Left lobe of liver (tissue), 2 donors: Measurements from ENCODE around the gene GABBR2. TPM values are rescaled to one million over a fixed set of nuclear protein-coding genes. Genes with fewer than 3 reads are reported as not detected.

ENCODE experiments used
- ATAC-seq: fragments of 200-7000 bp; cut with Tn5 transposase; one replicate; pipeline ENCODE4 v1.9.1; 2020; ENCODE audit warnings: mild to moderate bottlenecking, moderate library complexity
- DNase-seq: peaks from one replicate; pipeline ENCODE4 v3.0.0-alpha.2; 2020; ENCODE audit warnings: low spot score
- total RNA-seq: library from RNA; stranded (reverse); gene quantifications from one replicate; pipeline ENCODE4 v1.2.1, GENCODE V29; 2021
- donor health status: DM: no; HTN: no; CAD: no; lungs with moderate emphysema.
- donor health status: DM: no; HTN: yes; CAD: no.

GABBR2 gene
- total RNA-seq, 1 donor from 2014 or later = not detected

DNA sequence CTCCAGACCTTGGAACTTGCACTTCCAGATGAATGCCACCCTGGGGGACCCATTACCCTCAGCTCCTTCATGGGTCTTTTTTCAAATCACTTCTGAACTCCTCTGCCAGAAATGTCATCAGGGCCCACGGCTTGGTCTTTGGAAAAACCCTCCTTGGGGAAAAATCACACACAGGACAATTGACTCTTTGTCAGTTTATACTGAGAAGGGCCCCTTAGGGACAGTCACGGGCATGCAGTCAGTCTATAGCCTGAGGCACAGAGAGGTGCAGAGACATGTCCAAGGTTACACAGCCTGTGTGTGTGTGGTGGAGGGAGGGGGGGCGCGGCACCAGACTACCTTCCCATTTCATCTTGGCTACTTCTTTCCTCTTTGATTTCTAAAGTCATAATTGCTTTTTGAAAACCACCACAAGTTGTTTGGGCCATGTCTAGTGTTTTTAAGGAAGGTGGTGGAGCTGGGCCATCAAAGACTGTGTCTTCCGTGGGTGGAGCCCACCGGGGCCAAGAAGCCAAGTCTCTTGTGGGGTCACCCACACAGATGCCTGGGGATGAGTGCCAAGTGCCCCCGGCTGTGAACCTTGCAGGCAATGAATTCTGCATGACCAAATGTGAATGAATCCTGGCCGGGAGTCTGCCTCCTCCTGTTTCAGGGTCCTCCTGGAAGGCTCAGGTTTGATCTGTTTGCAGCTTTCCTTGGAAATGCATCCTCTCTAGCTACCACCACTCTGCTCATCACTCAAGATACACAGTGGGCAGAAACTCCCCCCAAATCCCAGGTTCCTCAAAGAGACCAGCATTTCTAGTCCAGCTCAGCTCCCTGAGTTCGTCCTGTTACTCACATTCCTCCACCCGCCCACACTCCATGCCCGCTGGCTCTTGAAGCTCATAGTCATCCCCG lies 253.2 kb downstream of the GABBR2 start:
- ATAC-seq (no peak), DNase-seq (no peak)

DNA sequence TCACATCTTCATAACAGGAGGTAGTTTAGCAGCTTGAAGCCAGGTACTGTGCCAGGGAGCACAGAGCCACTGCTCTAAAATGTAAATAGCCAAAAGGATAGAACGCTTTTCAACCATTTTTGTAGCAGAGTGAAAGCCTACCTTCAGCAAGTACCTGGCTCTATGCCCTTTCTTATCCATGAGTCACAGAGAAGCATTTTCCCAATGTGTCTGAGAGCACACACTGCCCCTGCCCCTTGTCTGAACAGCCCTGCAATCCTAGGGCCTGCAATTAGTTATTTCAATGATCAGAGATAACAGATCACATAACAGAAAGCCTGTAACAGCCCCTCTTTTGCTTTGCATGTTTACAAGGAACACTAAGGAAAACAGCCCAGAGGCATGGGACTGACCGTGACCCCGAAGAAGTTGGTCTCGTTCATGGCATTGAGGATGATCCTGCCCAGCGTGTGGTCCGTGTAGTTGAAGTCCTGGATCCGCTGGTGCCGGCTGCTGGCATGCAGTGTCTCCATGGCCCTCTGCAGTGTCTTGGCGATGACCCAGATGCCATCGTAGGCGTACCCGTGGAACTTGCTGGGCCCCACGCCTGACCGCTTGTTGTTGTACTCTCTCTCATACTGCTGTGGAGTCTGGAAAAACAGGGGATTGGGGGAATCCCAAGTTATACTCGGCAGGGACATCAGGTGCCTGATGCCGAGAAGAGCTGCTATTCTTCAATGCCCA lies 255.0 kb downstream of the GABBR2 start:
- no peak for DNase-seq
- no peak for ATAC-seq

DNA sequence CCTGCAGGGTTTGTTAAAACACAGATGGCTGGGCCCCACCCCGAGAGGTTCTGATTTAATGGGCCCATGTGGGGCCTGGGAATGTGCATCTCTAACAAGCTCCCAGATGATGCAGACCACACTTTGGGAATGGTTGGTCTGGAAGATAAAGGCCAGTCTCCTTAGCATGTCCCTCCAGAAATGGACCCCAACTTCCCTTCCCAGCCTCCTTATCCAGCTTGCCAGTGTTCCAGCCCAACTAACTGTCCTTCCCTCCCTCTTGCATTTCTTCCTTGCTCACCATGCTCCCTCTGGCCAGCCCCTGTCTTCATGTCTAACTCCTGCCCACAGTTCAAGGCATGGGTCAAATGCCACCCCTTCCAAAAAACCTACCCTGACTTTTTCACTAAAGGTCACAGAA lies 257.2 kb downstream of the GABBR2 start:
- no peak for DNase-seq
- no peak for ATAC-seq

GRCh38 chr9:98450496-98450895 lies 258.2 kb downstream of the GABBR2 start:
- DNase-seq = no peak
- ATAC-seq = no peak

- no peak for DNase-seq
- no peak for ATAC-seq
Measured at GRCh38 chr9:98449871-98450270, 258.9 kb downstream of the GABBR2 start.

GRCh38 chr9:98445576-98445975 lies 263.2 kb downstream of the GABBR2 start:
- DNase-seq = no peak
- no peak for ATAC-seq

DNA sequence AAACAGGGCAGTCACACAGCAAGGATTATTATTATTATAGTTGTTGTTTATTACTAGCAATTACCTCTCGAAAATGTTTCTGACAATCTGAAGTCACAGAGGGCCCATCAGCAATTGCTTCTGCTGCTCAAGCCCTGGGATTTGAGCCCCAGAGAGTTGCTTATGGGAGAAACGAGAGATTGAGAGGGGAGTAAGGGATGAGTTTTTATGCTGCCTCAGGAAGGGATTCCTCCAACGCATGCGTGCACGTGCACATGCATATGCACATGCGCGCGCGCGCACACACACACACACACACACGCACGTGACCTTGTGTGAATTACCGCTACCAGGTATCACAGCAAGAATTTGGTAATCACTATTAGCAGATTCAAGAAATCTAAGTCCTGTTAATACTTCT lies 264.1 kb downstream of the GABBR2 start:
- DNase-seq = no peak
- ATAC-seq = no peak

DNA sequence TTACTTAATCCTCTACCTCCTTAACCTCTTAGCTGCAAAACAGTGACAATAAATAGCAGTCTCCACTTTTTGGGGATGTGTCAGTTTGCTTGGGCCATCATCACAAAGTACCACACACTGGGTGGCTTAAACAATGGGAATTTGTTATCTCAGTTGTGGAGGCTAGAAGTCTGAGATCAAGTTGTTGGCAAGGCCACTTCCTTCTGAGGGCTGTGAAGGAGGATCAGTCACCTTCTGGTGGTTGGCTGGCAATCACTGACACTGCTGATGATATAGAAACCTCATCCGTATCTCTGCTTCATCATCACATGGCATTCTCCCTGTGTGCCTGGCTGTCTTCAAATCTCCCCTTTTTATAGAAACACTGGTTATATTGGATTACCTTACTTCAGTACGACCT lies 266.2 kb downstream of the GABBR2 start:
- ATAC-seq (no peak), DNase-seq (no peak)

DNA sequence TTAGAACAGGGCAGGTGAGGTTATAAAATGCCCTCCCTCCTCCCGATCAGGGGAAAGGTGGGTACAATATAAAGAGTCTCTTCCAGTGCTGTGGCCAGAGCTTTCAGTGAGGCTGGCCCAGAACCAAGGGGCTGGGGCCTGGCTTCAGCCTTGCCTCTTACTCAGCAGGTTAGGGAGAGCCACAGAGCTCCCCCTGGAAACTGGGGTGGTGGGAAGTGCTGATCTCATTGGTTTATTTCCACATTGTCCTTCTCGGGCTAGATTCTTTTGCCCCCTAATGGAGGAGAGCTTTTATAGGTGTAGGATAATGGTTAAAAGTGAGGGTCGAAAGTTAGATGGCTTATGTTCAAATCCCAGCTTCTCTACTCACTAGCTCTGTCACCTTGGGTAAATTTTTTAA lies 266.6 kb downstream of the GABBR2 start:
- no peak for ATAC-seq
- DNase-seq = no peak

GRCh38 chr9:98438666-98439065 lies 270.1 kb downstream of the GABBR2 start:
- DNase-seq = no peak

GRCh38 chr9:98437458-98438034 lies 271.2 kb downstream of the GABBR2 start:
- ATAC-seq (no peak), DNase-seq (no peak)

More at GRCh38 chr9:98438666-98439065, 270.1 kb downstream of the GABBR2 start:
- no peak for ATAC-seq

DNA sequence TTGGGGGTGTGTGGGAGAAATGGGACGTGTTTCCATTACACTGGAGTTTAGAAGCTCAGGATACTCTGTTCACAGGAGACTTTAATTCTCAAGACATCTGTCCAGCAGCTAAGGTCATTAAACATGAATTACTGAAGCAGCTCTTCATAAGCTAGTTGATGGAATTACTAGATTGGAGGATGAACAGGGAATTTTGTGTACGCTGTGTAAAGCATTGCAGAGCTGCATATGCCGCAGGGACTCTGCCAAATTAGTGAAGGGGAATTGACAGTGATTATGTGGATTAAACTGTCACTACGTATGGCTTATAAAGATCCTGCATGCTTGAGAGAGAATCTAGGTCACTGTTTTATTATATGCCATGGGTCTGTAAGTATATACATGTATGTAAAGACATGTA lies 275.8 kb downstream of the GABBR2 start:
- ATAC-seq (no peak), DNase-seq (no peak)

GRCh38 chr9:98432134-98432533 lies 276.6 kb downstream of the GABBR2 start:
- DNase-seq (no peak), ATAC-seq (no peak)

- no peak for DNase-seq
- peak; percentile 59 for ATAC-seq
Measured at GRCh38 chr9:98430535-98431292, 278.0 kb downstream of the GABBR2 start.

DNA sequence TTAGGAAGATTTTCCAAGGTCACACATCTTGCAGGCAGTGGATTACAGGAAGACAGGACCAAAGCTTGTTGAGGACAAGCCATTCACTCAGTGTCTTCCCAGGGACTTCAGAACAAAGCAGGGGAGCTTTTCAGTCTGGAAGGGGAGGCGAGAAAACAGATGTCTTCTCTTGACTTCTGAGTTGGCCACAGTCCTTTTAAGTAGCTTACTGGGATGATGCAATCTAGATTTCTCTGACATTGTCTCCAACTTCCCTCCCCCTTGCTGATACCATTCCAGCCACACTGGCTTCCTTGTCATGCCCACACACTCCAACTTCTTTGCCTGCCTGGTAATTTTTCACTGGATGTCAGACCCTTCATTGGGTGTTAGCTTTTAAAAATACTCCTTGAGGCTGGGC lies 279.1 kb downstream of the GABBR2 start:
- DNase-seq = no peak
- peak; percentile 31 for ATAC-seq

GRCh38 chr9:98428454-98428853 lies 280.3 kb downstream of the GABBR2 start:
- ATAC-seq (no peak), DNase-seq (no peak)

DNA sequence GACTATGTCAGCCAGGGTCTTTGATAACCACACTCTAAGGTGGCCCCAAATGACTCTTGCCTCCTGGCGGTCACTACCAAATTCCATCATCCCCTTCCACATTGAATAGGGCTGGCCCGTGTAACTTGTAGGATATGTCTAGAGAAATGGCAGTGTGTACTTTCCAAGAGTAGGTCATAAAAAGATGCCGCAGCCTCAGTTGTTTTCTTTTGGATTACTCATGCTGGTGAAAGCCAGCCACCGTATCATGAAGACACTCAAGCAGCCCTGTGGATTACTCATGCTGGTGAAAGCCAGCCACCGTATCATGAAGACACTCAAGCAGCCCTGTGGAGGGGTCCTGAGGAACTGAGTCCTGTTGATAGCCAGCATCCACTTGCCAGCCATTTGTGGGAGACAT lies 281.2 kb downstream of the GABBR2 start:
- DNase-seq (no peak), ATAC-seq (no peak)

GRCh38 chr9:98425079-98425478 lies 283.7 kb downstream of the GABBR2 start:
- DNase-seq = no peak

GRCh38 chr9:98419260-98419603 lies 289.5 kb downstream of the GABBR2 start:
- DNase-seq (no peak), ATAC-seq (no peak)

More at GRCh38 chr9:98425079-98425478, 283.7 kb downstream of the GABBR2 start:
- ATAC-seq = no peak

DNA sequence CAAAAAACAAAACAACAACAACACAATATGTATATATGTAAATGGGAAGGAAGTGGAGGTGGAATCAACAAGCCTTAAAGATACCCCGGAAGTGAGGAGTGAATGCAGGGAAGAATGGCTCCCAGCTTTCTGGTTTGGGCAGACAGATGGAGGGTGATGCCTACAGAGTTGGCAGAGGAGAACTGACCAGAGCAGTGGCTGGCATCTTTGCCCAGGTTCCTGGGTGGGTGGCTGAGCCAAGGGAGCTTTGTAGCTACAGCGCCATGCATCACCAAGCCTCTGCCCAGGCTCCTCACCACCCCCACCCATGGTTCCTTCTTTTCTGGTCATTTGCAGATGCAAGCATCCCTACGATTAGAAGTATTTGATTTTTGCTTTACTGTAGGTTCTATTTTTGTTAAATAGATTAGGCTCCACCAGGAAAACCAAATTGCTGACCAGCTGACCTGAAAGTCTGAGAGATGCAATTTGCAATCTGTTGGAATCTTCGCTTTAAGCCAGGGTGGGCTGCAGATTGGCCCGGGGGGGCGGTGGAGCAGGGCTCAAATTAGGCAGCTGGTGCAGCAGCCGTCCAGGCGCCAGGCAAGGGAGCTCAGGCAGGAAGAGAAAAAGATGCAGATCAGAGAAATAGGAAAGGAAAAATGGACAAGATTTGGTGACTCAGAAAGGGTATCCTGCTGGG lies 290.0 kb downstream of the GABBR2 start:
- no peak for ATAC-seq
- no peak for DNase-seq
